Limb (tissue), 2 donors: ENCODE measurements around the gene VPS35.
A peak's percentile ranks its signal among the peaks of the same experiment; 100 is the strongest.

Experiments
- DNase-seq, 2 donors: peaks; one replicate each; pipeline ENCODE4 v3.0.0-alpha.2; 2016; ENCODE audit errors: extremely low spot score in 2 of 2

The VPS35 gene

GRCh38 chr16:46688654-46689364 is at the start of gene VPS35:
Gene VPS35, minus strand, starts transcription at chr16:46689178. Its CDS starts 45 bp downstream, at chr16:46689133.
- DNase-seq: peak; percentile 99 to 100

- DNase-seq: no peak
Measured at GRCh38 chr16:46737621-46738214, 48.7 kb upstream of the VPS35 start.

- DNase-seq: no peak
Measured at GRCh38 chr16:46736695-46737094, 47.7 kb upstream of the VPS35 start.

- no peak for DNase-seq
Measured at GRCh38 chr16:46733319-46733830, 44.4 kb upstream of the VPS35 start.

- no peak for DNase-seq
Measured at GRCh38 chr16:46732561-46732960, 43.6 kb upstream of the VPS35 start.

GRCh38 chr16:46731691-46732555 is 42.9 kb upstream of the VPS35 start:
- no peak for DNase-seq

GRCh38 chr16:46730801-46731690 is 42.1 kb upstream of the VPS35 start:
- DNase-seq: no peak

- DNase-seq: no peak
Measured at GRCh38 chr16:46730126-46730525, 41.1 kb upstream of the VPS35 start.

- no peak for DNase-seq
Measured at GRCh38 chr16:46729326-46729995, 40.5 kb upstream of the VPS35 start.

GRCh38 chr16:46728806-46729205 is 39.8 kb upstream of the VPS35 start:
- DNase-seq: no peak

GRCh38 chr16:46727630-46728029 is 38.7 kb upstream of the VPS35 start:
- no peak for DNase-seq

GRCh38 chr16:46727184-46727583 is 38.2 kb upstream of the VPS35 start:
- DNase-seq: no peak

- no peak for DNase-seq
Measured at GRCh38 chr16:46721885-46722284, 32.9 kb upstream of the VPS35 start.

GRCh38 chr16:46720619-46721018 is 31.6 kb upstream of the VPS35 start:
- no peak for DNase-seq

GRCh38 chr16:46719528-46719927 is 30.6 kb upstream of the VPS35 start:
- no peak for DNase-seq

GRCh38 chr16:46718214-46718613 is 29.2 kb upstream of the VPS35 start:
- no peak for DNase-seq

GRCh38 chr16:46717692-46718091 is 28.7 kb upstream of the VPS35 start:
- DNase-seq: no peak

GRCh38 chr16:46715769-46716305 is 26.9 kb upstream of the VPS35 start:
- no peak for DNase-seq

- no peak for DNase-seq
Measured at GRCh38 chr16:46714797-46715591, 26.0 kb upstream of the VPS35 start.
